SK-N-SH treated with all-trans-retinoic acid at 6 μM for 48 hours (cell line): ENCODE measurements around the gene BICC1.

Experiments
- ATAC-seq: fragments of 200-7000 bp; cut with Tn5 transposase; 3 replicates; pipeline ENCODE4 v1.9.1; 2020; ENCODE audit warnings: mild to moderate bottlenecking, moderate library complexity
- ARNTL ChIP-seq: fragments of 450-650 bp; formaldehyde crosslinking; IDR thresholded peaks from 2 replicates; pipeline ENCODE4 v1.5.0; 2020; ENCODE audit warnings: low read depth, mild to moderate bottlenecking, moderate library complexity, borderline replicate concordance
- BACH2 ChIP-seq: fragments of 250-450 bp; sonication (Bioruptor Pico); IDR thresholded peaks from 2 replicates; pipeline ENCODE4 v1.9.0; 2021; ENCODE audit warnings: mild to moderate bottlenecking, borderline replicate concordance
- CSDC2 ChIP-seq: fragments of 250-450 bp; sonication (Bioruptor Pico); IDR thresholded peaks from 2 replicates; pipeline ENCODE4 v1.5.0; 2020; ENCODE audit warnings: mild to moderate bottlenecking, moderate library complexity
- ESRRG ChIP-seq: fragments of 250-450 bp; sonication (Bioruptor Pico); IDR thresholded peaks from 2 replicates; pipeline ENCODE4 v1.6.1; 2021; ENCODE audit warnings: mild to moderate bottlenecking
- GLIS3 ChIP-seq: fragments of 250-450 bp; sonication (Bioruptor Pico); IDR thresholded peaks from 2 replicates; pipeline ENCODE4 v1.5.0; 2020; ENCODE audit warnings: mild to moderate bottlenecking, moderate library complexity
- ISL1 ChIP-seq: fragments of 250-450 bp; sonication (Bioruptor Pico); IDR thresholded peaks from 2 replicates; pipeline ENCODE4 v2.1.2; 2022; ENCODE audit warnings: mild to moderate bottlenecking, moderate library complexity
- OSR1 ChIP-seq: fragments of 250-450 bp; sonication (Bioruptor Pico); IDR thresholded peaks from 2 replicates; pipeline ENCODE4 v1.8.0; 2022; ENCODE audit warnings: moderate library complexity, mild to moderate bottlenecking, inconsistent platforms
- PPARA ChIP-seq: fragments of 250-450 bp; sonication (Bioruptor Pico); IDR thresholded peaks from 2 replicates; pipeline ENCODE4 v1.5.0; 2020; ENCODE audit warnings: mild to moderate bottlenecking, borderline replicate concordance
- RARB ChIP-seq: fragments of 250-450 bp; sonication (Bioruptor Pico); IDR thresholded peaks from 2 replicates; pipeline ENCODE4 v1.8.0; 2021; ENCODE audit warnings: mild to moderate bottlenecking, moderate library complexity
- SNAI2 ChIP-seq: fragments of 250-450 bp; sonication (Bioruptor Pico); IDR thresholded peaks from 2 replicates; pipeline ENCODE4 v1.5.0; 2020; ENCODE audit warnings: mild to moderate bottlenecking, moderate library complexity
- TCF4 ChIP-seq: fragments of 250-450 bp; sonication (Bioruptor Pico); IDR thresholded peaks from 2 replicates; pipeline ENCODE4 v1.8.0; 2021; ENCODE audit warnings: mild to moderate bottlenecking, moderate library complexity, borderline replicate concordance
- TOX ChIP-seq: fragments of 250-450 bp; sonication (Bioruptor Pico); IDR thresholded peaks from 2 replicates; pipeline ENCODE4 v1.8.0; 2021; ENCODE audit warnings: mild to moderate bottlenecking, moderate library complexity, borderline replicate concordance
- ZC3H10 ChIP-seq: fragments of 250-450 bp; sonication (Bioruptor Pico); IDR thresholded peaks from 2 replicates; pipeline ENCODE4 v1.5.1; 2021; ENCODE audit warnings: mild to moderate bottlenecking, moderate library complexity
- ZFP3 ChIP-seq: fragments of 250-450 bp; sonication (Bioruptor Pico); IDR thresholded peaks from 2 replicates; pipeline ENCODE4 v1.5.0; 2020; ENCODE audit warnings: mild to moderate bottlenecking, moderate library complexity
- ZFP30 ChIP-seq: fragments of 450-650 bp; formaldehyde crosslinking; IDR thresholded peaks from 2 replicates; pipeline ENCODE4 v1.5.0; 2022; ENCODE audit warnings: mild to moderate bottlenecking, moderate library complexity
- ZNF565 ChIP-seq: fragments of 450-650 bp; formaldehyde crosslinking; conservative IDR thresholded peaks from 2 replicates; pipeline ENCODE4 v1.5.0; 2020; ENCODE audit warnings: low read depth, mild to moderate bottlenecking, moderate library complexity
- ZNF70 ChIP-seq: fragments of 450-650 bp; formaldehyde crosslinking; IDR thresholded peaks from 2 replicates; pipeline ENCODE4 v1.5.0; 2020; ENCODE audit warnings: mild to moderate bottlenecking, moderate library complexity
- ZNF8 ChIP-seq: fragments of 450-650 bp; formaldehyde crosslinking; IDR thresholded peaks from 2 replicates; pipeline ENCODE4 v1.5.0; 2020; ENCODE audit warnings: mild to moderate bottlenecking, moderate library complexity
- TF ChIP-seq, protein P1 (sequence below): fragments of 250-450 bp; sonication (Bioruptor Pico); IDR thresholded peaks from 2 replicates; pipeline ENCODE4 v1.8.0; 2020; ENCODE audit warnings: mild to moderate bottlenecking, moderate library complexity, borderline replicate concordance
- TF ChIP-seq, protein P2 (sequence below): fragments of 250-450 bp; sonication (Bioruptor Pico); IDR thresholded peaks from 2 replicates; pipeline ENCODE4 v1.5.1; 2021; ENCODE audit warnings: mild to moderate bottlenecking, moderate library complexity
- TF ChIP-seq, protein P3 (sequence below): fragments of 250-450 bp; sonication (Bioruptor Pico); IDR thresholded peaks from 2 replicates; pipeline ENCODE4 v1.5.1; 2020; ENCODE audit warnings: low read depth, mild to moderate bottlenecking, moderate library complexity
- TF ChIP-seq, protein P4 (sequence below): fragments of 250-450 bp; sonication (Bioruptor Pico); IDR thresholded peaks from 2 replicates; pipeline ENCODE4 v1.5.0; 2020; ENCODE audit warnings: mild to moderate bottlenecking, moderate library complexity

BICC1 gene

DNA sequence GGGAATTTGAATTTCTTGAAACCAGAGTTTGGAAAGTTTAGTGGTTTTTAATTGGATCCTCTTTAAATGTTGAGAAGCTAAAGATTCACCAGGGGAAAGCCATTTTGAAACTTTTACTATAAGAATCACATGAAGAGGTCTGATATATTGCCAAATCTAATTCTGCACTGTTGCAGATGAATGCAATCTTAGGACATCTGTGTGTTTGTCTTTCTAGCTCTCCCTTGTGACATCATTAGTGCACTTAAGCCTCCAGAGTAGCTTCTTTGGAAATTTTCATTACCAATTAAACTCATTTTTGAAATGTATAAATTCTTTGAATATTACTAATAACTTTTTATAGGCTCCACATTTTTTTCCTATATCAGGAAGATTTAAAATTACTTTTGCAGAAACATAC, 160.2 kb downstream of the BICC1 start:
- ATAC-seq: peak; percentile 34; the same call in 2 of the 3 replicates
- TF ChIP-seq, protein P1, sequence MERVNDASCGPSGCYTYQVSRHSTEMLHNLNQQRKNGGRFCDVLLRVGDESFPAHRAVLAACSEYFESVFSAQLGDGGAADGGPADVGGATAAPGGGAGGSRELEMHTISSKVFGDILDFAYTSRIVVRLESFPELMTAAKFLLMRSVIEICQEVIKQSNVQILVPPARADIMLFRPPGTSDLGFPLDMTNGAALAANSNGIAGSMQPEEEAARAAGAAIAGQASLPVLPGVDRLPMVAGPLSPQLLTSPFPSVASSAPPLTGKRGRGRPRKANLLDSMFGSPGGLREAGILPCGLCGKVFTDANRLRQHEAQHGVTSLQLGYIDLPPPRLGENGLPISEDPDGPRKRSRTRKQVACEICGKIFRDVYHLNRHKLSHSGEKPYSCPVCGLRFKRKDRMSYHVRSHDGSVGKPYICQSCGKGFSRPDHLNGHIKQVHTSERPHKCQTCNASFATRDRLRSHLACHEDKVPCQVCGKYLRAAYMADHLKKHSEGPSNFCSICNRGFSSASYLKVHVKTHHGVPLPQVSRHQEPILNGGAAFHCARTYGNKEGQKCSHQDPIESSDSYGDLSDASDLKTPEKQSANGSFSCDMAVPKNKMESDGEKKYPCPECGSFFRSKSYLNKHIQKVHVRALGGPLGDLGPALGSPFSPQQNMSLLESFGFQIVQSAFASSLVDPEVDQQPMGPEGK (CRISPR knock-in tag): no peak
- peak; percentile 84 for TF ChIP-seq ISL1 (CRISPR knock-in tag)

DNA sequence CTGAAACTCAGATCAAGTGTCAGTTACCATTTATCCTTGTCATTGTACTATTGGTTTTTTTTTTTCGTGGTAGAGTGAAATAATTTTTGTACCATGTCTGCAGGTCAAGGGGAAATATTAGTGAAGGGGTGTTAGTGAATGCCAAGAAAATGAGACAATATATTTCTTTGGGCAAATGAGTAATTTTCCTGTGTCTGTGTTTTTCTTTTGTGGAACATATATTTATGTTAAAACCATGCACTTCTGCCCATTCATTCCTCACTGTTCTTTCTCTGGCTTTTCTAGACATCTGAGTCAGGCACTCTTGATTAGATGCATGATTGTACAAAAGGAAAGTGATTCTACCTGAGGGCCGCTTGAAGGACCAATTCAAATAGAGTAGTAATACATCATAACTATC, 161.6 kb downstream of the BICC1 start:
- TF ChIP-seq TCF4 (CRISPR knock-in tag): no peak
- TF ChIP-seq CSDC2: no peak
- TF ChIP-seq ZFP30 (CRISPR knock-in tag): no peak
- TF ChIP-seq, protein P2, sequence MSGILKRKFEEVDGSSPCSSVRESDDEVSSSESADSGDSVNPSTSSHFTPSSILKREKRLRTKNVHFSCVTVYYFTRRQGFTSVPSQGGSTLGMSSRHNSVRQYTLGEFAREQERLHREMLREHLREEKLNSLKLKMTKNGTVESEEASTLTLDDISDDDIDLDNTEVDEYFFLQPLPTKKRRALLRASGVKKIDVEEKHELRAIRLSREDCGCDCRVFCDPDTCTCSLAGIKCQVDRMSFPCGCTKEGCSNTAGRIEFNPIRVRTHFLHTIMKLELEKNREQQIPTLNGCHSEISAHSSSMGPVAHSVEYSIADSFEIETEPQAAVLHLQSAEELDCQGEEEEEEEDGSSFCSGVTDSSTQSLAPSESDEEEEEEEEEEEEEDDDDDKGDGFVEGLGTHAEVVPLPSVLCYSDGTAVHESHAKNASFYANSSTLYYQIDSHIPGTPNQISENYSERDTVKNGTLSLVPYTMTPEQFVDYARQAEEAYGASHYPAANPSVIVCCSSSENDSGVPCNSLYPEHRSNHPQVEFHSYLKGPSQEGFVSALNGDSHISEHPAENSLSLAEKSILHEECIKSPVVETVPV (CRISPR knock-in tag): no peak
- no peak for TF ChIP-seq OSR1 (CRISPR knock-in tag)
- TF ChIP-seq GLIS3 (CRISPR knock-in tag): no peak
- TF ChIP-seq, protein P3, sequence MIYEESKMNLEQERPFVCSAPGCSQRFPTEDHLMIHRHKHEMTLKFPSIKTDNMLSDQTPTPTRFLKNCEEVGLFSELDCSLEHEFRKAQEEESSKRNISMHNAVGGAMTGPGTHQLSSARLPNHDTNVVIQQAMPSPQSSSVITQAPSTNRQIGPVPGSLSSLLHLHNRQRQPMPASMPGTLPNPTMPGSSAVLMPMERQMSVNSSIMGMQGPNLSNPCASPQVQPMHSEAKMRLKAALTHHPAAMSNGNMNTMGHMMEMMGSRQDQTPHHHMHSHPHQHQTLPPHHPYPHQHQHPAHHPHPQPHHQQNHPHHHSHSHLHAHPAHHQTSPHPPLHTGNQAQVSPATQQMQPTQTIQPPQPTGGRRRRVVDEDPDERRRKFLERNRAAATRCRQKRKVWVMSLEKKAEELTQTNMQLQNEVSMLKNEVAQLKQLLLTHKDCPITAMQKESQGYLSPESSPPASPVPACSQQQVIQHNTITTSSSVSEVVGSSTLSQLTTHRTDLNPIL (CRISPR knock-in tag): no peak
- TF ChIP-seq, protein P4, sequence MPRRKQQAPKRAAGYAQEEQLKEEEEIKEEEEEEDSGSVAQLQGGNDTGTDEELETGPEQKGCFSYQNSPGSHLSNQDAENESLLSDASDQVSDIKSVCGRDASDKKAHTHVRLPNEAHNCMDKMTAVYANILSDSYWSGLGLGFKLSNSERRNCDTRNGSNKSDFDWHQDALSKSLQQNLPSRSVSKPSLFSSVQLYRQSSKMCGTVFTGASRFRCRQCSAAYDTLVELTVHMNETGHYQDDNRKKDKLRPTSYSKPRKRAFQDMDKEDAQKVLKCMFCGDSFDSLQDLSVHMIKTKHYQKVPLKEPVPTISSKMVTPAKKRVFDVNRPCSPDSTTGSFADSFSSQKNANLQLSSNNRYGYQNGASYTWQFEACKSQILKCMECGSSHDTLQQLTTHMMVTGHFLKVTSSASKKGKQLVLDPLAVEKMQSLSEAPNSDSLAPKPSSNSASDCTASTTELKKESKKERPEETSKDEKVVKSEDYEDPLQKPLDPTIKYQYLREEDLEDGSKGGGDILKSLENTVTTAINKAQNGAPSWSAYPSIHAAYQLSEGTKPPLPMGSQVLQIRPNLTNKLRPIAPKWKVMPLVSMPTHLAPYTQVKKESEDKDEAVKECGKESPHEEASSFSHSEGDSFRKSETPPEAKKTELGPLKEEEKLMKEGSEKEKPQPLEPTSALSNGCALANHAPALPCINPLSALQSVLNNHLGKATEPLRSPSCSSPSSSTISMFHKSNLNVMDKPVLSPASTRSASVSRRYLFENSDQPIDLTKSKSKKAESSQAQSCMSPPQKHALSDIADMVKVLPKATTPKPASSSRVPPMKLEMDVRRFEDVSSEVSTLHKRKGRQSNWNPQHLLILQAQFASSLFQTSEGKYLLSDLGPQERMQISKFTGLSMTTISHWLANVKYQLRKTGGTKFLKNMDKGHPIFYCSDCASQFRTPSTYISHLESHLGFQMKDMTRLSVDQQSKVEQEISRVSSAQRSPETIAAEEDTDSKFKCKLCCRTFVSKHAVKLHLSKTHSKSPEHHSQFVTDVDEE: no peak
- TF ChIP-seq RARB: no peak
- TF ChIP-seq ZNF565: no peak
- 0 out of 3 replicates have a peak, but pooled peaks have one; percentile 33 for ATAC-seq

DNA sequence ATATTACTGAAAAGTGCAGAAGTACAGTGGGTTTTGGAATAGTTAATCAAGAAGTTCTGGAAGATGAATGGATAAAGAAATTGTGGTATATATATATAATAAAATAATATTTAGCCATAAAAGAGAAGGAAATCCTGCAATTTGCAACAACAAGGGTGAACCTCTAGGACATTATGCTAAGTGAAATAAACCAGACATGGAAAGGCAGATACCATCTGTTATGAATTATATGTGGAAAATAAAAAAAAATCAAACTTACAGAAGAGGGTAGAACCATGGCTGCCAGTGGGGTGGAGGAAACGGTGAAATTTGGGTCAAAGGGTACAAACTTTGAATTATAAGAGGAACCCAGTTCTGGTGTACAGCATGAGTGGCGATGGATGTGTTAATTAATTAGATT, 162.6 kb downstream of the BICC1 start:
- peak; percentile 89 for TF ChIP-seq TCF4 (CRISPR knock-in tag)
- peak; percentile 82 for TF ChIP-seq ZNF8 (CRISPR knock-in tag)
- TF ChIP-seq, protein P1 (CRISPR knock-in tag): no peak
- no peak for TF ChIP-seq SNAI2
- TF ChIP-seq ISL1 (CRISPR knock-in tag): peak; percentile 41
- no peak for TF ChIP-seq ZNF565
- no peak for TF ChIP-seq ZFP3 (CRISPR knock-in tag)
- TF ChIP-seq ZC3H10: 0 out of 2 replicates have a peak, but pooled peaks have one; percentile 18
- peak; percentile 81 for ATAC-seq

DNA sequence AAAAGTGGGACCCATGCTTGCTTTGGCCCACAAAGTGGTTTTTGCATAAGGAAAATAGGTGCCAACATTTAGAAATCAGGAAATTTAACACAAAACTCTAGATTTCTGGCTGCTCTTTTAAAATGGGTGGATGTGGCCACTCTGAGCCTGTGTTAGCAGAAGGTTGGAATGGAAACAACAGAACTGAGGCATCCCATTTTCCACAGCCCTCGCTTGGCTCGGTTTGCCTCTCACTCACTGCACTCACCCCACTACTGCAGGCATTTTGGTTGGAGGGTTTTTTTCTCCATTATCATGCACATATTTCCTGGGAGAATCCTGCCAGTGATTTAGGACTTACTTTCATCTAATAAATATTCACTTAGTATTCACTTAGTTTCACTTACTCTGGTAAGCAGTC, 178.9 kb downstream of the BICC1 start:
- ATAC-seq: no peak
- TF ChIP-seq SNAI2: no peak
- no peak for TF ChIP-seq ZFP30 (CRISPR knock-in tag)
- TF ChIP-seq, protein P4: no peak
- no peak for TF ChIP-seq ZNF70 (CRISPR knock-in tag)
- no peak for TF ChIP-seq ARNTL (CRISPR knock-in tag)
- no peak for TF ChIP-seq TCF4 (CRISPR knock-in tag)
- TF ChIP-seq ESRRG: no peak
- no peak for TF ChIP-seq BACH2 (CRISPR knock-in tag)
- TF ChIP-seq PPARA: no peak
- no peak for TF ChIP-seq OSR1 (CRISPR knock-in tag)
- TF ChIP-seq ISL1 (CRISPR knock-in tag): no peak
- TF ChIP-seq CSDC2: no peak
- no peak for TF ChIP-seq TOX (CRISPR knock-in tag)
- TF ChIP-seq ZNF8 (CRISPR knock-in tag): no peak
- no peak for TF ChIP-seq ZC3H10
- TF ChIP-seq GLIS3 (CRISPR knock-in tag): no peak
- TF ChIP-seq, protein P3 (CRISPR knock-in tag): no peak
